AG09319 (cell line): ENCODE data around the gene OPA3.

ENCODE experiments used
- DNase-seq: peaks from one replicate; pipeline ENCODE4 v3.0.0-alpha.2; 2010; ENCODE audit warnings: low read depth; ENCODE audit errors: extremely low read depth
- CTCF ChIP-seq: IDR thresholded peaks from 2 replicates; pipeline ENCODE4 v1.5.1; 2011; ENCODE audit warnings: low read depth, mild to moderate bottlenecking, inconsistent platforms, low read length, moderate library complexity

OPA3 gene

GRCh38 chr19:45492627-45493470, 91.8 kb downstream of the OPA3 start:
- DNase-seq, result peak; percentile 39
- TF ChIP-seq CTCF, result no peak

- DNase-seq, result no peak
- TF ChIP-seq CTCF, result no peak
These were observed 92.4 kb downstream of the OPA3 start for GRCh38 chr19:45492137-45492626.

GRCh38 chr19:45489216-45489855, 95.3 kb downstream of the OPA3 start:
- DNase-seq, result no peak
- no peak for TF ChIP-seq CTCF

- DNase-seq, result no peak
- no peak for TF ChIP-seq CTCF
These were observed 95.9 kb downstream of the OPA3 start for GRCh38 chr19:45488708-45489107.

- DNase-seq, result peak; percentile 85
- peak; percentile 89 for TF ChIP-seq CTCF
These were observed 99.1 kb downstream of the OPA3 start for GRCh38 chr19:45485305-45486077.

GRCh38 chr19:45484273-45484945, 100.2 kb downstream of the OPA3 start:
- TF ChIP-seq CTCF, result no peak
- no peak for DNase-seq
